ENCODE results near the gene SPRED1.
A peak's percentile ranks its signal among the peaks of the same experiment; 100 is the strongest.

The SPRED1 gene

GRCh38 chr15:38252481-38253350, at the start of gene SPRED1:
Gene SPRED1 (plus strand): TSS chr15:38252836. CDS start chr15:38253186, 350 bp downstream.
- DNase-seq, result peak; percentile 9

DNA sequence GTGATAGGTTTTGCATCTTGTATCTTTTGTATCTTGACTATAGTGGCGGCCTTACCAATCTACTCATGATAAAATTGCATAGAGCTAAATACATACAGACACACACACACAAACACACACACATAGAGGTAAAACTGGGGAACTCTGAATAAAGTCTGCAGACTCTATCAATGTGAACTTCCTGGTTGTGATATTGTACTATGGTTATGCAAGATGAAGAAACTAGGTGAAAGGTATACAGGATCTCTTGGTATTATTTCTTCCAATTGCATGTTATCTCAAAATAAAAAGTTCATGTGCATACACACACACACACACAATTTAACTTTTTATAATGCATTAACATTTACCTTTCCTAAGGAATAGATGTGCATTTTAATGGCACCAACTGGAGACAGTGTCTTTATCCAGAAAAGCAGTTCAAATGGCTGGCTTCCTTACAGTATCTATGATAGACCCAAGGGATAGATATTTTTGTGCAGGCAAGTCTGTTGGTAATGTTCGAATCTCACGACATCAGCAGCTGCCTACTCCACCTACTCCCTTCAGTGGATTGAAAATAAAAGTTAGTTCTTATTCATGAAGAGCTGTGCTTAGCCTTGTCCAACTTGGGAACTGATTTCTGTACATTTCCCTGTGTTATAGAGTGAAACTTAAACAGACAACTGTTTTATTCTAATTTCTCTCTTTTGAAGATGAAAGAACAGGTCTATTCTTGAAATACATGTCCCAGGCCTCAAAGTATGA, 46.9 kb upstream of the SPRED1 start:
- no peak for DNase-seq

DNA sequence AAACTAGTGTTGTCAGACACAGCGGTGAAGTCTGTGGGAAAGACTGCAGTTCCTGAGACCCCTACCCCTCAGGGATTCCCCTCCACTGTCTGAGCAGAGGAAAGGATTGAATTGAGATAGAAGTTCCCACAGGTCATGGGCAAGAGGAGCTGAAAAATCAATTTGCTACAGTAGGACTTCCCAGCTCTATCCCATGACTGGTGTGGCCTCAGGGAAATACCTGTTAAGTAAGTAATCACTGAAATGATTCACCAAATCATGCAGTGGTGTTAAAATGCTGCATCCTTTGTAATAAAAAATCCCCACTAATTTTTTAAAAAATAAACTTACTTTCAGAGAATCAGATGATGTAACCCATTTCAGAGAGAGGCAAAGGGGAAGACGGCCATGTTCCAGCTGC, 45.0 kb upstream of the SPRED1 start:
- DNase-seq, result no peak

- DNase-seq, result no peak
Observed at GRCh38 chr15:38208206-38208605, 44.4 kb upstream of the SPRED1 start.

- no peak for DNase-seq
Observed at GRCh38 chr15:38208779-38209178, 43.9 kb upstream of the SPRED1 start.

DNA sequence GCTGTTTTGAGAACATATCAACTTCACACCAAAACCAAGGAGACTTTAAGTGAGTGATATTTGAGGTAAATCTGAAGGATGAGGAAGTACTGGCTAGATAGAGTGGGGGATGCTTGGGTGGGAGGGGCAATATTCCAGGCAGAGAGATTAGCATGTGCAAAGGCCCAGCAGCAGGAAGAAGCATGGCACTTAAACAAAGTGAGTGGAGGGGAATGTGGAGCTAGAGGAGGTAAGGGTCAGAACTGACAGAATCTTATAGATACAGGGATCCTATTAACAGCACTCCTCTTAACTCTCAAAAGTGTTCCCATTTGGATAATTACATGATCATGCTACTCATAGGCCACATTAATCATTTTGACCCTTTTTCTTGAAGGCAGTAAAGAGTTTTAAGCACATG, 41.4 kb upstream of the SPRED1 start:
- DNase-seq, result no peak

DNA sequence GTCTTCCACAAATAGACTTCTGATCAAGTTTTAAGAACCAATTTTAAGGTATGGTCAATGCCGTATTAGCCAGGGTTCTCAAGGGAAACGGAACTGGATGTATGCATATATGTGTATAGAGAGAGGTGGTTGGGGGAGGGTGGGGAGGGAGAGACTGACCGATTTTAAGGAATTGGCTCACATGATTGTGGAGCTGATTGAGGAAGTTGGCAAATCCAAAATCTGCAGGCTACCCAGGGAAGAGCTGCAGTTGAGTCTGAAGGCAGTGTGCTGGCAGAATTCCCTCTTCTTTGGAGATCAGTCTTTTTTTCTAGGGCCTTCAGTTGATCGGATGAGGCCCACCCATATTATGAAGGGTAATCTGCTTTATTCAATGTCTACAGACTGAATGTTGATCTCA, 40.8 kb upstream of the SPRED1 start:
- DNase-seq, result no peak

DNA sequence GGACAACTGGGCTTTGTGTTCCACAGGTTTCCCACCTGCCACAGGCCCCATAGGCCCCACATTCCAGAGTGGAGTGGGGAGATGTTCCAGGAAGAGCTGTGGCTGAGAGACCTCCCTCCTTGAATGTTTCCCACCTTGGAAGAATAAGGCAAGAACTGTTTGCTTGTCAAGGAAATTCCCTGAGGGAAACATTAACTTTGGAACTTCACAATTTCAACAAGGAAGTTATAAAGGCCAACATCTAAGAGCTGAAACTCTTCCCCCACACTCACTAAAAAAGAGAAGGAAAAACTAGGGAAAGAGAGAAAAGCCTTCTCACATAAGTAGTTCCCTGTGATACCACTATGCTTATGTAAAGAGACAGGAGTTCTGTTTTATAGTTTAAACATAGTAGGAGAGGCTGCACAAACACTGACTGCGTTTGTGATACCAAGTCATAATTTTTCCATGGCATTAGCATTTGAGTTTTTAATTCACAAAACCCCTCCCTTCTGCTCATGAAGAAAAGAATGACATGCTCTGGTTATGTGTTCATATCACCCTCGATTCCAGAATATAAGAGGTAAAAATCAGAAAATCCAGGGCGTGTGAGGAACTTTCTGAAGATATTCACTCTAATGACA, 39.8 kb upstream of the SPRED1 start:
- DNase-seq, result no peak

DNA sequence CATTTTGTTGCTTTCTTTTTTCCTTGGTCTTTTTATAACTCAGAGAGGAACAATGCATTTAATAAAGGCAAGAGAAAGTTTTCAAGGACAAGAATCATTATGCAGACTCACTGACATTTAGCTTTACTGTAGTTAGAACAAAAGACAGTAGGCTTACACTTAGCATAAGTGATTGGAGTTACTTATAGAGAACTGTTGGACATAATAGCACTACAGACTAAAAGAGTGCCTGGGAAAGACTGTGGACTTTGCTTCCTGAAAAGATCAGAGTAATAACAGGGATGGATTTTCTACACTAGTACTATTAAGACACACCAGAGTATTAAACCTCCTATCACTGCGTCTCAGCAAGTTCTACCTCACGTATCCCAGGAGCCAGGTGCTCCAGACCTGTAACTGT, 39.3 kb upstream of the SPRED1 start:
- DNase-seq, result no peak

GRCh38 chr15:38215707-38216106, 36.9 kb upstream of the SPRED1 start:
- DNase-seq, result no peak

GRCh38 chr15:38216763-38217162, 35.9 kb upstream of the SPRED1 start:
- no peak for DNase-seq

DNA sequence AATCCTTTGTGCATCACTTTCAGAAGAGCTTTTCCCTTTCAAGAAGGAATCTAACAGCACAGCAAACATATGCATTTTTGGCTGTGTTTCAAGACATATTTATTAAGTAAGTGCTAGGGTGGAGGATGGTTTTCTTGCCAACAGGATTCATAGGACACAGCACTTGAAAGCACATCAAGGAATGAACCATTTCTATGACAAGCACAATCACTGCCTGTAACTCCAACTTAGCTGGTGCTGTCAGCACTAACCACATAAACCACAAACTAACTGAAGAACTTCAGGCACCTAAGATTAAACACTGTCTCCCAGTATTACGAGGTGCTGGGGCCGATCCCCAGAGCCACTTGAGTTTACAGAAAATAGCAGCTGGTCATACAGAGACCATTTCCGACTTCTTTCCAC, 35.4 kb upstream of the SPRED1 start:
- DNase-seq, result no peak

GRCh38 chr15:38217788-38218609, 34.6 kb upstream of the SPRED1 start:
- no peak for DNase-seq

DNA sequence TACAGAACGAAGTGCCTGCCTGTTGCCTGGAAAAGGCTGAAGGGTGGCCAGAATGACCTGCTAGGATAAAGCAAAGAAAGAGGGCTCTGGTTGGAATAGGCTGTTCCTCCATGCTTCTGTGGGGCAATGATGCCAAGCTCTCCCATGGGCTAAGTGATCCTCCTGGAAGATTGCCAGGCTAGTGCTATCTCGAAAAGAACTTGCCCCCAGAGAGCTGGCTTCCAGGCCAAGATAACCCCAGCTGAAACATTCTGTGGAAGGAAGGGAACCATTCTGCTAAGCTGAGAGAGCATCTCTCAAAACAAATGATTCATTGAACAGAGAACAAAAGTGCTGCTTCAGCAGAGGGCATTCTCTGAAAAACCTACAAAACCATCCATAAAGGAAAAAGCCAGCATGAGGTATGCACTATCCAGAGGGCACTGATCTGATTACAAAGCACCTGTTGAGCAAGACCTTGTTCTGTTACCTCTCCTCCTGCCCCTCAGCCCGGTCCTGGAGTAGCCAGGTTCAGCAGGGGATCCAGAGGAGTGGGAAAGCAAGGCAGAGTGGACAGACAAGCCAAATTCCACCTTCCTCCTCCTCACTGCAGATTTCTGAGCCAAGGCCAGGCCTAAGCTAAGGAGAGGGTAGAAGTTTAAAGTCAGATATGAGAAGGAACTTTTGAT, 31.9 kb upstream of the SPRED1 start:
- DNase-seq, result no peak

DNA sequence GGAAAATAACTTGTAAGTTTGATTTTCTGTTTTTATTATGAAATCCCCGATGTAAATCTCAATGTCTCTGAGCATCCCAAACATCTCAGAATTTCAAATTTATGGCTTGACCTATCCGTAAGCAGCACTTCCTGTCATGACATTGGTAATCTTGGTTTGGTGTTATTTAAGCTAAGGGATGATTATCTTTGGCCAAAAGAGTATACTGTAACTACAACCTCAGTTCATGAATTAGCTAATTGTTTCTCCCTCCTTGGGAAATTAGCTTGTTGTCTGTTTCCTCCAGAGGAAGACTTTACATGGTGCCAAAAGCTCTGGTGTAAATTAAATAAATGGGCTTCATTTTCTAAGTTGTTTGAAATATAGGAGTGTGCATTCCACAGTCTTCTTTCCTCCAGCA, 28.1 kb upstream of the SPRED1 start:
- no peak for DNase-seq

GRCh38 chr15:38225381-38225780, 27.3 kb upstream of the SPRED1 start:
- no peak for DNase-seq

DNA sequence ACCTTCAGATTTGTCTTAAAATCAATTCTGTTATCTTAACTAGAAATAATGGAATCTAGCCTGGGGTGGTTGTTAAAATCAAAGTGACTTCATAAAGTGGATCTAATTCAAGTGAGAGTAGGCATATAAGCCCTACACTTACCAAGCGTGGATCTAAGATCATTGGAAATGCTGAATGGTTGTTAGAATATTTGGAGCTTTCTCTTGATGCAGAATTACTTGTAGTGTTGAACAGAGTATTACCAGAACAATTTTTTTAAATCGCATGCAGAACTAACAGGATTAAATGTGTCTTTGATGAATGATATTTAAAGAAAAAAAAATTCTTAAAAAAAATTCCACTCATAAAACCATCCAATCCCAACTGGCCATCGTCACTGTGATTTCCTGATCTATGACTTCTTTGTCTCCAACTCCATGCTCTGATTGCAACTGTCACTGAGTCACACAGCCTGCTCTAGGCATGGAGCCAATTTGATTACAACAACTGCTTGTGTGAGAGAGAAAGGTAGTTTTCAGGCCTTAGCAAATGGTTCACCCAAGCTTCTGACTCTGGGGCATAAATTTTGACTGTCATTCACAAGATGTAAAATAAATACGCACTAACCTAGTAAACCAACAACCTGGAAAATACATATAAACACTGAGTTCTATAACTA, 25.9 kb upstream of the SPRED1 start:
- DNase-seq, result no peak

DNA sequence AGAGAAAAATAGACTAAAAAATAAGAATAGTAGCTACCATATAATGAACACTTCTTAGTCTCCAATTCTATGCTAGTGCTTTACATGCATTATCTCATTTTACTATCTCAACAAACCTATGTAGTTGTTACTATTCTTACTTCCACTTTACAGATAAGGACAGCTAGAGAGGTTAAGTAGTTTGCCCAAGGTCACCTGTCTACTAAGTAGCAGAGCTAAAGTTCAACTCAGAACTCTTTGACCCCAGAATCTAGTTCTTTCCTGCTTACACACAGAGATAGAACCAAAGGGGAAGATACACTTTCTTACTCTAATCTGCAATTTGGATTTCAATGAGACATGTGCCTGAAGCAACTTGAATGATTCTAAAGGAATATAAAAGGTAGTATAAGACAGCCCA, 24.7 kb upstream of the SPRED1 start:
- no peak for DNase-seq

DNA sequence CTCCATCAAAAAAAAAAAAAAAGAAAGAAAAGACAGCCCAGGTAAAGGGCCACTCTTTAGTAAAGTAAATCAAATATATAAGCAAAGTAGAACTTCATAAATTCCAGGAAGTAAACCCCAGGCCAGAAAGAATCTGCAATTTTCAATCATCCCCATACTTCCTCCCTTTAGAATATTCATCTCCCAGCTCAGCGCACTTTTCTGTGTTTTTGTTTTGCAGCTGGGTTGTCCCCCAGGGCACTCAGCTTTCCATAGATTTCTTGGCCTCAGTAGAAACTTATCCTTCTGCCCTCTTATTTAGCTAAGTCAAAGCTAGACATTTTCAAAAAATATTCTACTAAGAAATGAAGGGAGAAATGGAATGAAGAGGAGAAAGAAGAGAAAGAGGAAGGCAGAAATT, 24.0 kb upstream of the SPRED1 start:
- no peak for DNase-seq

GRCh38 chr15:38229705-38230310, 22.8 kb upstream of the SPRED1 start:
- DNase-seq, result no peak

DNA sequence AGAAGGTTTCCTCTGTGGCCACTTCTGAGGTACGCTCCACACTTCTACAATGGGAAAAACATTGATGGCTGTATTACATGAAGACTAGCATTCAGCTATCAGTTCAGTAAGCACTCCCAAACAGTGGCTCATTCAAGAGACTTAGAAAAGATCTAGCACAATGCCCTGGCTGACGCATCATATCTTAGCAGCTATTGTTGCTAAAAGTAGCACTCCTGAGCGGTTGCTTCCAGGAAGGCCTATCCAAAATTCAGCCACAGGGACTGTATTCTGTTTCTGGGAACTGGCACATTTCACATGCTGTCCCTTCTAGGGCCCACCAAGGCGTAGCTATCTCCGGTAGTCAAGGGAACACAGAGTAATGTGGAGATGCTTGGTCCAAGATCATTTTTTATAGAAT, 21.2 kb upstream of the SPRED1 start:
- no peak for DNase-seq
